H9 (cell line): ENCODE results near the gene CDH5. TPM values are rescaled to one million over a fixed set of nuclear protein-coding genes. Genes with fewer than 3 reads are reported as not detected.

Experiments used
- DNase-seq: peaks from one replicate; pipeline ENCODE4 v3.0.0-alpha.2; 2017
- H2AFZ ChIP-seq: one replicate; pipeline ENCODE4 v1.6.1; 2013; ENCODE audit warnings: mild to moderate bottlenecking, low read length, control low read depth, moderate library complexity
- H2AK5ac ChIP-seq: 2 replicates; pipeline ENCODE4 v1.6.1; 2013; ENCODE audit warnings: low read length, control low read depth, mixed read lengths; ENCODE audit not compliant: insufficient read length
- H2BK120ac ChIP-seq: one replicate; pipeline ENCODE4 v1.6.1; 2013; ENCODE audit warnings: low read depth, mild to moderate bottlenecking, low read length, control low read depth, inconsistent platforms; ENCODE audit not compliant: poor library complexity, severe bottlenecking
- H2BK12ac ChIP-seq: 2 replicates; pipeline ENCODE4 v1.6.1; 2013; ENCODE audit warnings: low read length, control low read depth, mixed read lengths, low read depth; ENCODE audit not compliant: insufficient read length
- H2BK15ac ChIP-seq: 2 replicates; pipeline ENCODE4 v1.6.1; 2013; ENCODE audit warnings: low read depth, low read length, control low read depth
- H2BK20ac ChIP-seq: one replicate; pipeline ENCODE4 v1.6.1; 2013; ENCODE audit warnings: low read depth, mild to moderate bottlenecking, low read length, control low read depth, inconsistent platforms; ENCODE audit not compliant: poor library complexity, severe bottlenecking
- H2BK5ac ChIP-seq: 2 replicates; pipeline ENCODE4 v1.6.1; 2013; ENCODE audit warnings: low read length, control low read depth, mixed read lengths; ENCODE audit not compliant: insufficient read length
- H3K14ac ChIP-seq: 2 replicates; pipeline ENCODE4 v1.6.1; 2013; ENCODE audit warnings: low read length, control low read depth; ENCODE audit not compliant: insufficient read depth
- H3K18ac ChIP-seq: 2 replicates; pipeline ENCODE4 v1.6.1; 2013; ENCODE audit warnings: low read depth, mild to moderate bottlenecking, mixed read lengths, low read length, control low read depth; ENCODE audit not compliant: insufficient read length
- H3K23ac ChIP-seq: 2 replicates; pipeline ENCODE4 v1.6.1; 2013; ENCODE audit warnings: low read length, control low read depth, mixed read lengths, low read depth; ENCODE audit not compliant: insufficient read length
- H3K23me2 ChIP-seq: 2 replicates; pipeline ENCODE4 v1.6.1; 2013; ENCODE audit warnings: low read depth, mild to moderate bottlenecking, mixed read lengths, low read length, control low read depth; ENCODE audit not compliant: insufficient read length, poor library complexity, severe bottlenecking
- H3K27ac ChIP-seq: 2 replicates; pipeline ENCODE4 v1.5.1; 2013; ENCODE audit warnings: low read length, control low read depth, mixed read lengths, low read depth; ENCODE audit not compliant: insufficient read length
- H3K27me3 ChIP-seq: 2 replicates; pipeline ENCODE4 v1.6.1; 2013; ENCODE audit warnings: low read length, control low read depth, inconsistent platforms; ENCODE audit not compliant: insufficient read depth
- H3K4ac ChIP-seq: 2 replicates; pipeline ENCODE4 v1.6.1; 2013; ENCODE audit warnings: low read depth, mild to moderate bottlenecking, control low read depth, inconsistent platforms, low read length, moderate library complexity
- H3K4me1 ChIP-seq: 2 replicates; pipeline ENCODE4 v1.6.1; 2013; ENCODE audit warnings: low read length, control low read depth, inconsistent platforms; ENCODE audit not compliant: insufficient read depth
- H3K4me2 ChIP-seq: 2 replicates; pipeline ENCODE4 v1.6.1; 2013; ENCODE audit warnings: low read length, control low read depth, mixed read lengths; ENCODE audit not compliant: insufficient read length, insufficient read depth
- H3K56ac ChIP-seq: 2 replicates; pipeline ENCODE4 v1.6.1; 2013; ENCODE audit warnings: low read depth, mild to moderate bottlenecking, mixed read lengths, low read length, control low read depth; ENCODE audit not compliant: insufficient read length
- H3K79me1 ChIP-seq: 2 replicates; pipeline ENCODE4 v1.6.1; 2013; ENCODE audit warnings: low read depth, mild to moderate bottlenecking, moderate library complexity, low read length, control low read depth, inconsistent platforms; ENCODE audit not compliant: insufficient read depth, poor library complexity, severe bottlenecking
- H3K79me2 ChIP-seq: 2 replicates; pipeline ENCODE4 v1.6.1; 2013; ENCODE audit warnings: low read length, control low read depth, inconsistent platforms; ENCODE audit not compliant: insufficient read depth
- H3K9ac ChIP-seq: 2 replicates; pipeline ENCODE4 v1.6.1; 2013; ENCODE audit warnings: low read length, control low read depth, mixed read lengths; ENCODE audit not compliant: insufficient read length; ENCODE audit errors: extremely low read depth
- H3K9me3 ChIP-seq: one replicate; pipeline ENCODE4 v1.6.1; 2013; ENCODE audit warnings: low read depth, low read length, inconsistent platforms; ENCODE audit not compliant: control insufficient read depth
- H3T11ph ChIP-seq: one replicate; pipeline ENCODE4 v1.6.1; 2013; ENCODE audit warnings: mild to moderate bottlenecking, low read length, control low read depth, inconsistent platforms
- H4K20me1 ChIP-seq: one replicate; pipeline ENCODE4 v1.6.1; 2013; ENCODE audit not compliant: control insufficient read depth, insufficient read length, insufficient read depth
- H4K5ac ChIP-seq: 2 replicates; pipeline ENCODE4 v1.6.1; 2013; ENCODE audit warnings: low read depth, mild to moderate bottlenecking, mixed read lengths, low read length, control low read depth; ENCODE audit not compliant: insufficient read length
- H4K8ac ChIP-seq: replicated peaks from 2 replicates; pipeline ENCODE4 v1.6.1; 2013; ENCODE audit warnings: low read length, control low read depth, mixed read lengths, low read depth; ENCODE audit not compliant: insufficient read length
- H4K91ac ChIP-seq: 2 replicates; pipeline ENCODE4 v1.6.1; 2013; ENCODE audit warnings: low read depth, mild to moderate bottlenecking, moderate library complexity, mixed read lengths, low read length, control low read depth; ENCODE audit not compliant: insufficient read length
- H3K27ac Mint-ChIP-seq, 3 experiments: 2 replicates in 2 of 3; 3 replicates in 1 of 3; pipeline ENCODE4 v1.8.0; 2020 to 2021; ENCODE audit warnings: mixed read lengths in 3 of 3, mild to moderate bottlenecking in 1 of 3, moderate library complexity in 1 of 3
- H3K27me3 Mint-ChIP-seq: 2 replicates; pipeline ENCODE4 v1.8.0; 2021; ENCODE audit warnings: low read depth, mild to moderate bottlenecking, moderate library complexity, mixed read lengths
- H3K36me3 Mint-ChIP-seq, 3 experiments: 2 replicates in 2 of 3; 3 replicates in 1 of 3; pipeline ENCODE4 v1.8.0; 2020 to 2021; ENCODE audit warnings: low read depth in 3 of 3, mixed read lengths in 3 of 3; ENCODE audit not compliant: insufficient read depth in 1 of 3
- H3K4me1 Mint-ChIP-seq, 2 experiments: 2 replicates each; pipeline ENCODE4 v1.8.0; 2020; ENCODE audit warnings: mixed read lengths in 2 of 2
- H3K4me3 Mint-ChIP-seq, 2 experiments: 2 replicates in 1 of 2; 3 replicates in 1 of 2; pipeline ENCODE4 v1.8.0; 2020 to 2021; ENCODE audit warnings: mild to moderate bottlenecking in 2 of 2, mixed read lengths in 2 of 2, moderate library complexity in 1 of 2
- H3K9me3 Mint-ChIP-seq, 2 experiments: 2 replicates in 1 of 2; 3 replicates in 1 of 2; pipeline ENCODE4 v1.8.0; 2020; ENCODE audit warnings: mild to moderate bottlenecking in 2 of 2, mixed read lengths in 2 of 2, moderate library complexity in 1 of 2
- CTCF ChIP-seq: fragments of 200-600 bp; sonication (generic); conservative IDR thresholded peaks from 3 replicates; pipeline ENCODE4 v1.8.0; 2021; ENCODE audit warnings: antibody characterized with exemption, mild to moderate bottlenecking
- WGBS: extraction: QIAGEN DNeasy Blood & Tissue Kit; methylation state at CpG from one replicate; pipeline ENCODE4 v1.1.7; 2013; ENCODE audit warnings: missing lambda C conversion rate, low lambda C conversion rate, mixed read lengths; ENCODE audit not compliant: insufficient read length; ENCODE audit errors: extremely low coverage; 5-methylcytosine and 5-hydroxymethylcytosine counted together
- total RNA-seq: library from RNA; stranded (reverse); gene quantifications from 2 replicates; pipeline ENCODE4 v1.2.1, GENCODE V29; 2021

The CDH5 gene
- total RNA-seq, 1 experiment from 2014 or later: 0.20 TPM

GRCh38 chr16:66382171-66382965, 15.9 kb downstream of the CDH5 start:
- no peaks in the 10 kb centered on the region for H3K79me1 ChIP-seq
- H2BK12ac ChIP-seq: no peak overlapping the region

More at GRCh38 chr16:66382171-66382965, 15.9 kb downstream of the CDH5 start:
- no peak overlapping the region for H2BK15ac ChIP-seq
- no peak overlapping the region for H3K4me2 ChIP-seq
- H3K9me3 ChIP-seq: no peaks in the 10 kb centered on the region
- no peak overlapping the region for H3K9ac ChIP-seq
- H4K20me1 ChIP-seq: no peaks in the 10 kb centered on the region
- no peak overlapping the region for H3K18ac ChIP-seq
- H3K4me1 Mint-ChIP-seq: peaks cover 10 to 15% of the 10 kb centered on the region in 2 experiments
- no peak overlapping the region for H3K27ac ChIP-seq
- no peak overlapping the region for H3K14ac ChIP-seq
- peak overlapping the region in 2 of 3 experiments; percentile 31 to 93; a peak in 3 of 7 replicates for H3K27ac Mint-ChIP-seq
- H3K23ac ChIP-seq: no peak overlapping the region
- no peak overlapping the region for H4K8ac ChIP-seq
- peak; percentile 37; the same call in 2 of the 3 replicates for TF ChIP-seq CTCF
- H3K4me1 ChIP-seq: no peaks in the 10 kb centered on the region; the same call in 1 of the 2 replicates
- no peak overlapping the region for H3K4me3 Mint-ChIP-seq
- H2BK20ac ChIP-seq: no peak overlapping the region
- H3K27me3 ChIP-seq: no peaks in the 10 kb centered on the region
- no peak overlapping the region for H3K56ac ChIP-seq
- no peak overlapping the region for H2AFZ ChIP-seq
- H3T11ph ChIP-seq: no peak overlapping the region
- no peaks in the 10 kb centered on the region for H3K79me2 ChIP-seq
- no peak overlapping the region for H4K91ac ChIP-seq
- H3K9me3 Mint-ChIP-seq: peaks cover 5 to 6% of the 10 kb centered on the region in 2 experiments; a peak in 4 of 5 replicates
- H2AK5ac ChIP-seq: no peak overlapping the region
- H3K23me2 ChIP-seq: no peaks in the 10 kb centered on the region
- no peak overlapping the region for H3K4ac ChIP-seq
- DNase-seq: peak; percentile 54
- H4K5ac ChIP-seq: no peak overlapping the region
- no CpG with 5 or more reads among the region's 13 CpGs for WGBS
- no peak overlapping the region for H2BK5ac ChIP-seq
- H2BK120ac ChIP-seq: no peak overlapping the region
- H3K36me3 Mint-ChIP-seq: peaks cover 0 to 2% (median 0%) of the 10 kb centered on the region in 3 experiments; a peak in 4 of 7 replicates
- H3K27me3 Mint-ChIP-seq: peaks cover 2% of the 10 kb centered on the region
